GM23338 (cell line): ENCODE measurements around the gene LEKR1.

Experiments used
- CTCF ChIP-seq, 2 experiments: fragments of 200-600 bp in 1 of 2; sonication (generic) in 1 of 2; conservative IDR thresholded peaks; 2 replicates each; pipeline versions ENCODE4 v1.5.1 to v1.6.1; 2016 to 2017; ENCODE audit warnings: antibody characterized with exemption in 2 of 2, low read depth in 2 of 2, mild to moderate bottlenecking in 2 of 2, moderate library complexity in 1 of 2
- EZH2 ChIP-seq: fragments of 200-600 bp; sonication (generic); IDR thresholded peaks from one replicate; pipeline ENCODE4 v1.8.0; 2017; ENCODE audit warnings: antibody characterized with exemption, mild to moderate bottlenecking, low read depth; ENCODE audit not compliant: unreplicated experiment
- EZH2phosphoT487 ChIP-seq: fragments of 200-600 bp; sonication (generic); IDR thresholded peaks from one replicate; pipeline ENCODE4 v1.8.1; 2018; ENCODE audit warnings: antibody characterized with exemption; ENCODE audit not compliant: unreplicated experiment
- POLR2AphosphoS5 ChIP-seq: IDR thresholded peaks from 2 replicates; pipeline ENCODE4 v1.6.1; 2016; ENCODE audit warnings: antibody characterized with exemption, low read depth

- TF ChIP-seq CTCF (conservative IDR thresholded peaks at IDR 0.05; ENCODE audit: low read depth in 2 of 2) = no peak
- TF ChIP-seq EZH2phosphoT487 = no peak
- TF ChIP-seq POLR2AphosphoS5 = no peak
- no peak for TF ChIP-seq EZH2
These were observed 21.7 kb downstream of the LEKR1 start for GRCh38 chr3:156847752-156848448.
